H9 (cell line): ENCODE data around the gene ADAMTS5. TPM values are rescaled to one million over a fixed set of nuclear protein-coding genes. Genes with fewer than 3 reads are reported as not detected.

ENCODE experiments used
- DNase-seq: peaks from one replicate; pipeline ENCODE4 v3.0.0-alpha.2; 2017
- H2AFZ ChIP-seq: one replicate; pipeline ENCODE4 v1.6.1; 2013; ENCODE audit warnings: mild to moderate bottlenecking, low read length, control low read depth, moderate library complexity
- H2AK5ac ChIP-seq: 2 replicates; pipeline ENCODE4 v1.6.1; 2013; ENCODE audit warnings: low read length, control low read depth, mixed read lengths; ENCODE audit not compliant: insufficient read length
- H2BK120ac ChIP-seq: one replicate; pipeline ENCODE4 v1.6.1; 2013; ENCODE audit warnings: low read depth, mild to moderate bottlenecking, low read length, control low read depth, inconsistent platforms; ENCODE audit not compliant: poor library complexity, severe bottlenecking
- H2BK12ac ChIP-seq: 2 replicates; pipeline ENCODE4 v1.6.1; 2013; ENCODE audit warnings: low read length, control low read depth, mixed read lengths, low read depth; ENCODE audit not compliant: insufficient read length
- H2BK15ac ChIP-seq: 2 replicates; pipeline ENCODE4 v1.6.1; 2013; ENCODE audit warnings: low read depth, low read length, control low read depth
- H2BK20ac ChIP-seq: one replicate; pipeline ENCODE4 v1.6.1; 2013; ENCODE audit warnings: low read depth, mild to moderate bottlenecking, low read length, control low read depth, inconsistent platforms; ENCODE audit not compliant: poor library complexity, severe bottlenecking
- H2BK5ac ChIP-seq: 2 replicates; pipeline ENCODE4 v1.6.1; 2013; ENCODE audit warnings: low read length, control low read depth, mixed read lengths; ENCODE audit not compliant: insufficient read length
- H3K14ac ChIP-seq: 2 replicates; pipeline ENCODE4 v1.6.1; 2013; ENCODE audit warnings: low read length, control low read depth; ENCODE audit not compliant: insufficient read depth
- H3K18ac ChIP-seq: 2 replicates; pipeline ENCODE4 v1.6.1; 2013; ENCODE audit warnings: low read depth, mild to moderate bottlenecking, mixed read lengths, low read length, control low read depth; ENCODE audit not compliant: insufficient read length
- H3K23ac ChIP-seq: 2 replicates; pipeline ENCODE4 v1.6.1; 2013; ENCODE audit warnings: low read length, control low read depth, mixed read lengths, low read depth; ENCODE audit not compliant: insufficient read length
- H3K23me2 ChIP-seq: 2 replicates; pipeline ENCODE4 v1.6.1; 2013; ENCODE audit warnings: low read depth, mild to moderate bottlenecking, mixed read lengths, low read length, control low read depth; ENCODE audit not compliant: insufficient read length, poor library complexity, severe bottlenecking
- H3K27ac ChIP-seq: 2 replicates; pipeline ENCODE4 v1.5.1; 2013; ENCODE audit warnings: low read length, control low read depth, mixed read lengths, low read depth; ENCODE audit not compliant: insufficient read length
- H3K27me3 ChIP-seq: 2 replicates; pipeline ENCODE4 v1.6.1; 2013; ENCODE audit warnings: low read length, control low read depth, inconsistent platforms; ENCODE audit not compliant: insufficient read depth
- H3K4ac ChIP-seq: 2 replicates; pipeline ENCODE4 v1.6.1; 2013; ENCODE audit warnings: low read depth, mild to moderate bottlenecking, control low read depth, inconsistent platforms, low read length, moderate library complexity
- H3K4me1 ChIP-seq: 2 replicates; pipeline ENCODE4 v1.6.1; 2013; ENCODE audit warnings: low read length, control low read depth, inconsistent platforms; ENCODE audit not compliant: insufficient read depth
- H3K4me2 ChIP-seq: 2 replicates; pipeline ENCODE4 v1.6.1; 2013; ENCODE audit warnings: low read length, control low read depth, mixed read lengths; ENCODE audit not compliant: insufficient read length, insufficient read depth
- H3K56ac ChIP-seq: 2 replicates; pipeline ENCODE4 v1.6.1; 2013; ENCODE audit warnings: low read depth, mild to moderate bottlenecking, mixed read lengths, low read length, control low read depth; ENCODE audit not compliant: insufficient read length
- H3K79me1 ChIP-seq: 2 replicates; pipeline ENCODE4 v1.6.1; 2013; ENCODE audit warnings: low read depth, mild to moderate bottlenecking, moderate library complexity, low read length, control low read depth, inconsistent platforms; ENCODE audit not compliant: insufficient read depth, poor library complexity, severe bottlenecking
- H3K79me2 ChIP-seq: 2 replicates; pipeline ENCODE4 v1.6.1; 2013; ENCODE audit warnings: low read length, control low read depth, inconsistent platforms; ENCODE audit not compliant: insufficient read depth
- H3K9ac ChIP-seq: 2 replicates; pipeline ENCODE4 v1.6.1; 2013; ENCODE audit warnings: low read length, control low read depth, mixed read lengths; ENCODE audit not compliant: insufficient read length; ENCODE audit errors: extremely low read depth
- H3K9me3 ChIP-seq: one replicate; pipeline ENCODE4 v1.6.1; 2013; ENCODE audit warnings: low read depth, low read length, inconsistent platforms; ENCODE audit not compliant: control insufficient read depth
- H3T11ph ChIP-seq: one replicate; pipeline ENCODE4 v1.6.1; 2013; ENCODE audit warnings: mild to moderate bottlenecking, low read length, control low read depth, inconsistent platforms
- H4K20me1 ChIP-seq: one replicate; pipeline ENCODE4 v1.6.1; 2013; ENCODE audit not compliant: control insufficient read depth, insufficient read length, insufficient read depth
- H4K5ac ChIP-seq: 2 replicates; pipeline ENCODE4 v1.6.1; 2013; ENCODE audit warnings: low read depth, mild to moderate bottlenecking, mixed read lengths, low read length, control low read depth; ENCODE audit not compliant: insufficient read length
- H4K8ac ChIP-seq: replicated peaks from 2 replicates; pipeline ENCODE4 v1.6.1; 2013; ENCODE audit warnings: low read length, control low read depth, mixed read lengths, low read depth; ENCODE audit not compliant: insufficient read length
- H4K91ac ChIP-seq: 2 replicates; pipeline ENCODE4 v1.6.1; 2013; ENCODE audit warnings: low read depth, mild to moderate bottlenecking, moderate library complexity, mixed read lengths, low read length, control low read depth; ENCODE audit not compliant: insufficient read length
- H3K27ac Mint-ChIP-seq, 3 experiments: 2 replicates in 2 of 3; 3 replicates in 1 of 3; pipeline ENCODE4 v1.8.0; 2020 to 2021; ENCODE audit warnings: mixed read lengths in 3 of 3, mild to moderate bottlenecking in 1 of 3, moderate library complexity in 1 of 3
- H3K27me3 Mint-ChIP-seq: 2 replicates; pipeline ENCODE4 v1.8.0; 2021; ENCODE audit warnings: low read depth, mild to moderate bottlenecking, moderate library complexity, mixed read lengths
- H3K36me3 Mint-ChIP-seq, 3 experiments: 2 replicates in 2 of 3; 3 replicates in 1 of 3; pipeline ENCODE4 v1.8.0; 2020 to 2021; ENCODE audit warnings: low read depth in 3 of 3, mixed read lengths in 3 of 3; ENCODE audit not compliant: insufficient read depth in 1 of 3
- H3K4me1 Mint-ChIP-seq, 2 experiments: 2 replicates each; pipeline ENCODE4 v1.8.0; 2020; ENCODE audit warnings: mixed read lengths in 2 of 2
- H3K4me3 Mint-ChIP-seq, 2 experiments: 2 replicates in 1 of 2; 3 replicates in 1 of 2; pipeline ENCODE4 v1.8.0; 2020 to 2021; ENCODE audit warnings: mild to moderate bottlenecking in 2 of 2, mixed read lengths in 2 of 2, moderate library complexity in 1 of 2
- H3K9me3 Mint-ChIP-seq, 2 experiments: 2 replicates in 1 of 2; 3 replicates in 1 of 2; pipeline ENCODE4 v1.8.0; 2020; ENCODE audit warnings: mild to moderate bottlenecking in 2 of 2, mixed read lengths in 2 of 2, moderate library complexity in 1 of 2
- CTCF ChIP-seq: fragments of 200-600 bp; sonication (generic); conservative IDR thresholded peaks from 3 replicates; pipeline ENCODE4 v1.8.0; 2021; ENCODE audit warnings: antibody characterized with exemption, mild to moderate bottlenecking
- WGBS: extraction: QIAGEN DNeasy Blood & Tissue Kit; methylation state at CpG from one replicate; pipeline ENCODE4 v1.1.7; 2013; ENCODE audit warnings: missing lambda C conversion rate, low lambda C conversion rate, mixed read lengths; ENCODE audit not compliant: insufficient read length; ENCODE audit errors: extremely low coverage; 5-methylcytosine and 5-hydroxymethylcytosine counted together
- total RNA-seq: library from RNA; stranded (reverse); gene quantifications from 2 replicates; pipeline ENCODE4 v1.2.1, GENCODE V29; 2021

Gene ADAMTS5
- total RNA-seq, 1 experiment from 2014 or later: 0.90 TPM

DNA sequence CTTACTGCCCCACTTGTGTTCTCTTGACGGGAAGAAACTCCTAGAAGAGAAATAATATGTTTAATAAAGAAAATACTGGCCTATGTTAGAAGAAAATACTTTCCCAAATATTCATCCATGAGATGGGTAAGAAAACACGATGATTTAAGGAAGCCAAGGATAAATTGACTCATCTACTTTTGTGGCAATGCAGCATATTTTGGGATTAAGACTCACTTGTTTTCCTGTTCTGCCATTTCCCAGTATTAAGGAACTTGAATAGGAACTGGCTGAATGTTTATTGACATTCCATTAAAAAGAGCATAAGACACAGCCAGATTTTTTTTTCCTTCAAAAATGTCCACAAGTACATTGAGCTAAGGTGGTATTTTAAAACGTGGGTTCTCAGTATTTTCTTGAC, 10.9 kb upstream of the ADAMTS5 start:
- Mint-ChIP-seq H3K27me3 (no peaks in the 10 kb centered on the region), H3K4me3 (no peak overlapping the region), H3K9me3 (peaks cover 10% of the 10 kb centered on the region in 2 experiments; a peak in 4 of 5 replicates), H3K4me1 (peaks cover 0 to 7% of the 10 kb centered on the region in 2 experiments; a peak in 2 of 4 replicates), H3K36me3 (peaks cover 0 to 3% (median 0%) of the 10 kb centered on the region in 3 experiments; a peak in 2 of 7 replicates), H3K27ac (no peak overlapping the region)
- H3K23ac ChIP-seq: no peak overlapping the region
- H3K4me1 ChIP-seq: 0 out of 2 replicates have a peak, but pooled peaks cover 3% of the 10 kb centered on the region
- H2BK15ac ChIP-seq: no peak overlapping the region
- WGBS: no CpG with 5 or more reads among the region's 3 CpGs
- H2BK120ac ChIP-seq: no peak overlapping the region
- no peak overlapping the region for H3K56ac ChIP-seq
- H3K4ac ChIP-seq: no peak overlapping the region
- H4K8ac ChIP-seq: no peak overlapping the region
- H3K23me2 ChIP-seq: no peaks in the 10 kb centered on the region
- H3K79me1 ChIP-seq: no peaks in the 10 kb centered on the region
- H4K5ac ChIP-seq: no peak overlapping the region
- H3K9ac ChIP-seq: no peak overlapping the region
- no peak for TF ChIP-seq CTCF
- H2BK5ac ChIP-seq: no peak overlapping the region
- H3K4me2 ChIP-seq: no peak overlapping the region
- no peak overlapping the region for H3T11ph ChIP-seq
- H2AFZ ChIP-seq: no peak overlapping the region
- no peak overlapping the region for H4K91ac ChIP-seq
- no peaks in the 10 kb centered on the region for H3K27me3 ChIP-seq
- H2BK12ac ChIP-seq: no peak overlapping the region
- H4K20me1 ChIP-seq: no peaks in the 10 kb centered on the region
- H2BK20ac ChIP-seq: no peak overlapping the region
- no peak overlapping the region for H3K14ac ChIP-seq
- no peak overlapping the region for H2AK5ac ChIP-seq
- H3K27ac ChIP-seq: no peak overlapping the region
- DNase-seq: no peak
- no peaks in the 10 kb centered on the region for H3K9me3 ChIP-seq
- H3K18ac ChIP-seq: no peak overlapping the region
- H3K79me2 ChIP-seq: no peaks in the 10 kb centered on the region
